Astrocyte of the spinal cord (primary cell): Measurements from ENCODE around the gene PRM2.
A peak's percentile ranks its signal among the peaks of the same experiment; 100 is the strongest.

Experiments used
- DNase-seq: peaks from one replicate; pipeline ENCODE4 v3.0.0; 2011; ENCODE audit warnings: low read depth, low spot score
- H3K4me3 ChIP-seq: 2 replicates; pipeline ENCODE4 v1.5.1; 2011; ENCODE audit warnings: low read depth, mild to moderate bottlenecking, low read length, moderate library complexity
- in situ Hi-C: cut with HindIII; loops from 2 replicates; pipeline ENCODE4 v1.10.0; 2017; ENCODE audit warnings: low sequenced_read_pairs
- TF ChIP-seq, protein P1 (sequence below): IDR thresholded peaks from 2 replicates; pipeline ENCODE4 v1.5.1; 2012; ENCODE audit warnings: low read depth, mild to moderate bottlenecking, low read length, inconsistent platforms

Gene PRM2

DNA sequence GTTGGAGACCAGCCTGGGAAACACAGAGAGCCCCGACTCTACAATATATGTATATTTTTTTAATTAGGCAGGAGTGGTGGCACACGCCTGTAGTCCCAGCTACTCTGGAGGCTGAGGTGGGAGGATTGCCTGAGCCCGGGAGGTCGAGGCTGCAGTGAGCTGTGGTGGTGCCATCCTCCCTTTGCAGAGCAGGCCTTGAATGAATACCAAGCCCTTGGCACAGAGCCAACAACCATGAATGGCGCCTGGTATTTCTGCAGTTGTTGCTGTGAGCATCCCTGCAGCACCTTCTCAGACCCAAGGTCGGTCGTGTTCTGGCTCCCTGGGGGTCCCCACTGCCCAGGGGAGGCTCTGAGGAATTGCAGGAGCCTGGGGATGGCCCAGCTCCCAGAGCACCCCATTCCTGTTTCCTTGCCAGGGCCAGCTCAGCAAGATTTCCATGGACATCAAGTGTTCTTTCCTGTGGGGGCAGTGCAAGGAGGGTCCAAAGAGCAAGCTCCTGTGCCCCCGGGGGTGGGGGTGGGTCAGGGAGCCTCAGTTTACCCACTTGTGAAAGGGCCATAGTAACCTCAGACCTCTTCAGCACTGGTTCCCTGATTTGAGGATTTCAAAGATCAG, 43.4 kb upstream of the PRM2 start:
- in situ Hi-C loops = no loop called here
- no peak for DNase-seq
- TF ChIP-seq, protein P1, sequence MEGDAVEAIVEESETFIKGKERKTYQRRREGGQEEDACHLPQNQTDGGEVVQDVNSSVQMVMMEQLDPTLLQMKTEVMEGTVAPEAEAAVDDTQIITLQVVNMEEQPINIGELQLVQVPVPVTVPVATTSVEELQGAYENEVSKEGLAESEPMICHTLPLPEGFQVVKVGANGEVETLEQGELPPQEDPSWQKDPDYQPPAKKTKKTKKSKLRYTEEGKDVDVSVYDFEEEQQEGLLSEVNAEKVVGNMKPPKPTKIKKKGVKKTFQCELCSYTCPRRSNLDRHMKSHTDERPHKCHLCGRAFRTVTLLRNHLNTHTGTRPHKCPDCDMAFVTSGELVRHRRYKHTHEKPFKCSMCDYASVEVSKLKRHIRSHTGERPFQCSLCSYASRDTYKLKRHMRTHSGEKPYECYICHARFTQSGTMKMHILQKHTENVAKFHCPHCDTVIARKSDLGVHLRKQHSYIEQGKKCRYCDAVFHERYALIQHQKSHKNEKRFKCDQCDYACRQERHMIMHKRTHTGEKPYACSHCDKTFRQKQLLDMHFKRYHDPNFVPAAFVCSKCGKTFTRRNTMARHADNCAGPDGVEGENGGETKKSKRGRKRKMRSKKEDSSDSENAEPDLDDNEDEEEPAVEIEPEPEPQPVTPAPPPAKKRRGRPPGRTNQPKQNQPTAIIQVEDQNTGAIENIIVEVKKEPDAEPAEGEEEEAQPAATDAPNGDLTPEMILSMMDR = no peak
- no peak overlapping the region for H3K4me3 ChIP-seq

DNA sequence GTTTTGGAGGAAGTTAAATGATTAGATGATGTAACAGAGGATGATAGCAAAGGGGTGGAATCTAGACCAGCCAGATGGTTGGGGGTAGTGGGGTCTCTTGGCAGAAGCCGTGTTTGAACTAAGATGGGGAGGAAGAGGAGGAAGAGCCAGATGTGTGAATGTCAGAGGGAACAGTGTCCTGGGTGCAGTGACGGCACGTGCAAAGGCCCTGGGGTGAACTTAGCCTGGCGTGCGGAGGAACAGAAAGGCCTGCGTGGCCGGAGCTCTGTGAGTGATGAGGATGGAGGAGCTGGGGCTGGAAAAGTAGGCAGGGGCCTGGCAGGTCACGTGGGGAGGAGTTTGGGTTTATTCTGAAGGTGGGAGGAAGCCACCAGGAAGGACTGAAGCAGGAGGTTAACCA, 42.5 kb upstream of the PRM2 start:
- in situ Hi-C loops = no loop called here

DNA sequence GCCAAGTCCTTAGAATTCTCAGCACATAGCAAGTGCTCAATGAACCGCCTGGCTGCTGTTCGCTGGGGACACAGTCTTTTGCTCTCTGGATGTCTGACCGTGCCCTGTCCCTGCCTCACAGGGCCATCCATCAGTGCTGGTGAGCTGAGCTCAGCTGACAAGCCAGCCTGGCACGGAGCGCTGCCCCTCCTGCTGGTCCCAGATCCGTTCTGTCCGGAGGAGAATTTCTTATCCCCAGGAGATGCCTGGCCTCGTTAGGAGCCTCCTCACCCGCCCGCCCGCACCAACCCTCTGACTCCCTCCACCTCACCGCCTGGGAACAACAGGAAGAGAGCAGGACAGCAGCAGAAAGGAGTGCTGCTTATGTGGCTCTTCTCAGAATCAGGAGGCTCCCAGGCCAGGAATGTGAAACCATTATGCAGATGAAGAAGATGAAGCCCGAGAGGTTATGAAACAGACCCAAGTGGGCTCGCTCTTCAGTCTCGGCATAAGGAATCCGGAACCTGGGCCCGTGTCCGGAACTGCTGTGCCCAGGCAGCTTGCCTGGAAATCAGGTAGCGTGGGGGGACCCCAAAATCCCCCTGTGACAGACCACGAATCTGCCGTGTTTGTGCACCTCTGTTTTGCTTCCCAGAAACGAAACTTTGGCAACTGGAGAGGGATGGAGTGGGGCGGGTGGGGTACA, 40.2 kb upstream of the PRM2 start:
- no peak overlapping the region for H3K4me3 ChIP-seq
- peak; percentile 67 for DNase-seq
- TF ChIP-seq, protein P1 = no peak
- in situ Hi-C loops = no loop called here

More for the DNA sequence above, 42.5 kb upstream of the PRM2 start:
- DNase-seq = no peak
- no peak overlapping the region for H3K4me3 ChIP-seq
- TF ChIP-seq, protein P1 = no peak

DNA sequence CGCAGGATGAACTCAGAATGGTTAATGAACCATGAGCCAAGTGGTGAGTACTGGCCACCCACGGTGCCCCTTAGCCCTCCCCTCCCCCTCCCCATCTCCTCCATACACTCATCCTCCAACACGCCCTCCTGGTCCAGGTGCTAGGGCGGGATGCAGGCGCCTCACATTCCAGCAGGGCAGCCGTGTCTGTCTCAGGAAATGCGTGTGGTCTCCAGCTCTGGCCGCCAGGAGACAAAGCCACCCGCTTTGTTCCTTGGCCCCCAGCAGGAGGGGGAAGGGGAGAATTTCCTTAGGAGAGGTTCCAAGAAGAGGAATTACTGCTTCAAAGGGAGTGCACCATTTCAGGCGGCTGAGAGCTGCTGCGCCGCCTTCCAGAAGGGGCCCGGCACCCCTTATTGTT, 39.2 kb upstream of the PRM2 start:
- in situ Hi-C loops = no loop called here
- DNase-seq = peak; percentile 96

DNA sequence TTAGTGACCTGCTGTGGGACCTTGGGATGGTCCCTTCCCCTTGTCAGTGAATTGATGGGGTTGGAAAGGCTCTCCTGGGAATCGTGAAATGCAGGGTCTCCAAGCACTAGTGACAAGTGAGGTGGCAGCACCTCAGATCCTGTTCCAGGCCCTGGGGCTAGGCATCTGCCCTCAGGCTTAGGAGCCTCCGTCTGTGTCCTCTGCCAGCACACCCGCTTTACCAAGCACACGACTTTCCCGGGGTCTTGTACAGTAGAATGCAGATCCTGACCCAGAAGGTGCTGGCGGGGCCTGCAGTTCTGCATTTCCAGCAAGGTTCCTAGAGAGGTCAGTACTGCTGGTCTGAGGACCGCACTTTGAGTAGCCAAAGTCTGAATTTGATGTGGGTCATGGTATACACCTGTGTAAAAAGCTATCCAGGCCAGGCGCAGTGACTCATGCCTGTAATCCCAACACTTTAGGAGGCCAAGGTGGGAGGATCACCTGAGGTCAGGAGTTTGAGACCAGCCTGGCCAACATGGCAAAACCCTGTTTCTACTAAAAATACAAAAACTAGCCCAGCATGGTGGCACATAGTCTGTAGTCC, 38.1 kb upstream of the PRM2 start:
- in situ Hi-C loops = no loop called here
- H3K4me3 ChIP-seq = no peak overlapping the region
- TF ChIP-seq, protein P1 = no peak
- no peak for DNase-seq

More for the DNA sequence above, 39.2 kb upstream of the PRM2 start:
- H3K4me3 ChIP-seq = no peak overlapping the region
- TF ChIP-seq, protein P1 = peak; percentile 36

DNA sequence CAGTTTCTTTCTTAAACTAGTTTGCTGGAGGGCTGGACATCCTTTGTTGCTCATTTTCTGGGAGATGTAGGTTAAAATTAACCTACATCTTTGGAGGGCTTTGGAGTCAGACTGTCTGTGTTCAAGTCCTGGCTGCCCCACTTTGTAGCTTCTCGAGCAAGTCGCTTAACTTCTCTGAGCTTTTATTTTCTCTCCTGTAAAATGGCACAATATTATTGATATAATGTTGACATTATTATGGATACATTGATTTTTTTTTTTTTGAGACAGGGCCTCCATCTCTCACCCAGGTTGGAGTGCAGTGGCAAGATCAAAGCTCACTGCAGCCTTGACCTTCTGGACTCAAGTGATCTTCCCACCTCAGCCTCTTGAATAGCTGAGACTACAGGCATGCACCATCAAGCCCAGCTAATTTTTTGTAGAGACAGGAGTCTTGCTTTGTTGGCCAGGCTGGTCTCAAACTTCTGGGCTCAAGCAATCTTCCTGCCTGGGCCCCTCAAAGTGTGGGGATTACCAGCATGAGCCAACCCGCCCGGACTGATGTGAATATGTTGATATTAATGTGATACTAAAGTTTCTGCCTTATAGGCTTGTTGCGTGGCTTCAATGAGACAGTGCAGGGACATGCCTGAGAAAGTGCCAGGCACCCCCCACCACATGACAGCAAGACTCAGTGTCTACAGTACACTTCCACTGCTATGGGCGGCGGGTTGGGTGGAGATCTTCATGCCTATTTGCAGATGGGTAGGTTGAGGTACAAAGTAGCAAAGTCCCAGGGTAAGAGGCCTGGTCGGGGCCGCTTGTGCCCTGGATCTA, 37.4 kb upstream of the PRM2 start:
- no peak for DNase-seq
- H3K4me3 ChIP-seq = no peak overlapping the region
- TF ChIP-seq, protein P1 = no peak
- in situ Hi-C loops = no loop called here
